A549 (cell line): ENCODE results near the gene PAM. TPM values are rescaled to one million over a fixed set of nuclear protein-coding genes. Genes with fewer than 3 reads are reported as not detected.

Experiments used
- ATAC-seq, 2 experiments: fragments of 200-7000 bp in 1 of 2; fragments of >200 bp in 1 of 2; cut with Nextera tagmentation in 1 of 2; cut with Tn5 transposase in 1 of 2; 3 replicates each; pipeline versions ENCODE4 v1.8.0 to v1.9.1; 2018 to 2020; ENCODE audit warnings: mild to moderate bottlenecking in 1 of 2, moderate library complexity in 1 of 2
- CTCF ChIA-PET: fragments of 300-600 bp; sonication (Branson Sonifier 250); formaldehyde crosslinking; extraction: SDS; loops from one replicate; lab custom pipeline; 2021; ENCODE audit warnings: antibody characterized with exemption, inconsistent platforms; lab: Yijun Ruan, JAX
- POLR2A ChIA-PET: fragments of 350-600 bp; formaldehyde crosslinking; extraction: SDS; loops from one replicate; lab custom pipeline; 2021; ENCODE audit warnings: antibody characterized with exemption, inconsistent platforms; lab: Yijun Ruan, JAX
- DNase-seq, 2 experiments: peaks; one replicate each; pipeline versions ENCODE4 v3.0.0 to v3.0.0-alpha.2; 2011 to 2016; ENCODE audit warnings: low read depth in 1 of 2, low spot score in 1 of 2
- FAIRE-seq: peaks from 2 replicates; lab custom pipeline; 2011; peaks lifted over from hg19 to GRCh38; lab: Jason Lieb, UNC
- H3K27ac ChIP-seq, 2 experiments: fragments of >200 bp; sonication (Bioruptor Twin); formaldehyde crosslinking; 3 replicates each; pipeline ENCODE4 v1.5.1; 2016 to 2017
- H3K4me1 ChIP-seq: fragments of >200 bp; sonication (Bioruptor Twin); formaldehyde crosslinking; 3 replicates; pipeline ENCODE4 v1.6.1; 2016
- H3K4me2 ChIP-seq: fragments of >200 bp; sonication (Bioruptor Twin); formaldehyde crosslinking; 3 replicates; pipeline ENCODE4 v1.6.1; 2016
- H3K4me3 ChIP-seq: fragments of >200 bp; sonication (Bioruptor Twin); formaldehyde crosslinking; 3 replicates; pipeline ENCODE4 v1.5.1; 2016
- H3K9me3 ChIP-seq: fragments of >200 bp; sonication (Bioruptor Twin); formaldehyde crosslinking; 3 replicates; pipeline ENCODE4 v1.6.1; 2016
- CBX8 ChIP-seq: fragments of 200-600 bp; sonication (generic); IDR thresholded peaks from 2 replicates; pipeline ENCODE4 v1.6.1; 2016
- CHD2 ChIP-seq: fragments of 150-350 bp; IDR thresholded peaks from 2 replicates; pipeline ENCODE4 v1.6.1; 2014; ENCODE audit warnings: low read length; ENCODE audit not compliant: partially characterized antibody
- CHD4 ChIP-seq: fragments of 200-600 bp; sonication (generic); IDR thresholded peaks from 2 replicates; pipeline ENCODE4 v1.6.1; 2016; ENCODE audit warnings: antibody characterized with exemption, mild to moderate bottlenecking, borderline replicate concordance
- EHF ChIP-seq: fragments of 250-450 bp; sonication (Bioruptor Pico); IDR thresholded peaks from 2 replicates; pipeline ENCODE4 v1.5.0; 2020; ENCODE audit warnings: mild to moderate bottlenecking
- ELK1 ChIP-seq: fragments of 150-350 bp; IDR thresholded peaks from 2 replicates; pipeline ENCODE4 v1.6.1; 2014; ENCODE audit warnings: low read depth, mild to moderate bottlenecking, low read length
- EP300 ChIP-seq, 2 experiments: fragments of >200 bp; sonication (Bioruptor Twin); formaldehyde crosslinking; IDR thresholded peaks; 2 replicates in 1 of 2; 3 replicates in 1 of 2; pipeline ENCODE4 v1.6.1; 2016 to 2017
- ESRRA ChIP-seq: fragments of 150-350 bp; IDR thresholded peaks from 2 replicates; pipeline ENCODE4 v1.6.1; 2014; ENCODE audit warnings: mild to moderate bottlenecking, low read length, borderline replicate concordance
- GATA3 ChIP-seq: IDR thresholded peaks from 2 replicates; pipeline ENCODE4 v1.6.1; 2012; ENCODE audit warnings: borderline replicate concordance
- HDAC2 ChIP-seq: fragments of 200-600 bp; sonication (generic); IDR thresholded peaks from 2 replicates; pipeline ENCODE4 v1.6.1; 2016
- JUNB ChIP-seq: fragments of >200 bp; sonication (Bioruptor Twin); formaldehyde crosslinking; IDR thresholded peaks from 2 replicates; pipeline ENCODE4 v1.6.1; 2016
- KDM1A ChIP-seq: fragments of 200-600 bp; sonication (generic); IDR thresholded peaks from 2 replicates; pipeline ENCODE4 v1.6.1; 2016; ENCODE audit warnings: low read depth, mild to moderate bottlenecking
- MAZ ChIP-seq: fragments of 150-350 bp; IDR thresholded peaks from 2 replicates; pipeline ENCODE4 v1.6.1; 2014; ENCODE audit warnings: antibody characterized with exemption, low read depth, low read length, borderline replicate concordance
- MYC ChIP-seq: IDR thresholded peaks from 2 replicates; pipeline ENCODE4 v1.6.1; 2012; ENCODE audit warnings: mild to moderate bottlenecking, inconsistent platforms, low read length, improper control_type of control experiment, borderline replicate concordance
- NFE2L2 ChIP-seq: fragments of 150-350 bp; conservative IDR thresholded peaks from 2 replicates; pipeline ENCODE4 v1.6.1; 2014; ENCODE audit warnings: low read length
- NPAS2 ChIP-seq: fragments of 250-450 bp; sonication (Bioruptor Pico); IDR thresholded peaks from 2 replicates; pipeline ENCODE4 v1.8.0; 2022; ENCODE audit warnings: mild to moderate bottlenecking, moderate library complexity, borderline replicate concordance
- POLR2A ChIP-seq: IDR thresholded peaks from 2 replicates; pipeline ENCODE4 v1.6.1; 2012; ENCODE audit warnings: mild to moderate bottlenecking, low read length
- POLR2AphosphoS2 ChIP-seq: conservative IDR thresholded peaks from 2 replicates; pipeline ENCODE4 v1.6.1; 2012; ENCODE audit warnings: low read length, improper control_type of control experiment, inconsistent platforms
- RCOR1 ChIP-seq: fragments of 150-350 bp; IDR thresholded peaks from 2 replicates; pipeline ENCODE4 v1.6.1; 2014; ENCODE audit warnings: antibody characterized with exemption, low read length, low read depth
- RNF2 ChIP-seq: fragments of 200-600 bp; sonication (generic); IDR thresholded peaks from 2 replicates; pipeline ENCODE4 v1.6.1; 2016; ENCODE audit warnings: low read depth, mild to moderate bottlenecking, antibody characterized with exemption, moderate library complexity, borderline replicate concordance
- SREBF2 ChIP-seq: fragments of 450-650 bp; IDR thresholded peaks from 2 replicates; pipeline ENCODE4 v1.6.1; 2014; ENCODE audit warnings: mild to moderate bottlenecking, moderate library complexity
- ZNF302 ChIP-seq: fragments of 250-450 bp; sonication (Bioruptor Pico); IDR thresholded peaks from 2 replicates; pipeline ENCODE4 v1.9.0; 2021; ENCODE audit warnings: inconsistent platforms, mild to moderate bottlenecking, moderate library complexity
- ZSCAN20 ChIP-seq: fragments of 250-450 bp; sonication (Bioruptor Pico); IDR thresholded peaks from 2 replicates; pipeline ENCODE4 v1.8.0; 2022; ENCODE audit warnings: mild to moderate bottlenecking, moderate library complexity
- WGBS: methylation state at CpG from one replicate; pipeline ENCODE4 v1.1.6; 2017; ENCODE audit errors: missing lambda C conversion rate; 5-methylcytosine and 5-hydroxymethylcytosine counted together
- polyA plus RNA-seq, 4 experiments: library from polyadenylated mRNA; depleted of rRNA in 3 of 4; stranded (reverse); fragments of >200 nt; fragmentation: RNase III in 1 of 4; extraction: RNeasy Plus Mini Kit Qiagen cat#74134 plus additional on column Dnase treatment in 1 of 4; gene quantifications; 2 replicates in 3 of 4; 3 replicates in 1 of 4; pipeline ENCODE4 v1.2.3, GENCODE V29; 2011 to 2017
- TF ChIP-seq, protein P1 (sequence below): fragments of >200 bp; sonication (Bioruptor Twin); formaldehyde crosslinking; IDR thresholded peaks from 3 replicates; pipeline ENCODE4 v1.5.1; 2016
- TF ChIP-seq, protein P2 (sequence below): IDR thresholded peaks from 2 replicates; pipeline ENCODE4 v1.6.1; 2012; ENCODE audit warnings: low read depth, borderline replicate concordance
- TF ChIP-seq, protein P3 (sequence below): fragments of >200 bp; sonication (Bioruptor Twin); formaldehyde crosslinking; IDR thresholded peaks from 2 replicates; pipeline ENCODE4 v1.6.1; 2016

PAM gene
- polyA plus RNA-seq, 2 of the 4 experiments (the other 2 are of a cell fraction): 21.5 to 25.1 TPM

DNA sequence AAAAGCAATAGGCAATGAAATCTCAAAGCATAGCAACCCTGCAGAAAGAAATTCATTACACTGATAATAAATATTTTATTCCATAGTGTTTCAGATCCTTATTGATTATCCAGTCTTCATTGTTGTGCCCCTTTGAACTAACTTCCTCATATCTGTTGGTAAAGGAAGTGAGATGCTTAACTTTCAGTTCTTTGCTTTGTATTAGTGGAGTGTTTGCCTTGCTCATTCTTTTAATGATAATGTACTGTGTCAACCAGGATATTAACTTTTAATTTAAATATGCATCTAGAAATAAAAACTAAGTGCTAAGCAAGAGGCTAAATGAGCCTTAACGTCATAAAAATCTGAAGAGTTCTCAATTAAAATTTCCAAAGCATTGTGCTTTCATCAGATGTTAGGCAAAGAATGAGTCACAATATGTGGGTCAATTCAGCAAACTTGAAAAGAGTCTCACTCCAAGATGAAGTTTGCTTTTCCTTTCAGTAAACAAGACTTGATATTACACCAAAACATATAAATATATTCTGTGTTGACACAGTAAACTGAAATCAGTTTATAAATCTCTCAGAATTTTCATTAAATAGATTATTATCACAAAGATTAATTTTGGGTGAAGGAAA is 258.9 kb downstream of the PAM start:
- no peak overlapping the region for H3K27ac ChIP-seq
- DNase-seq (no peak), ATAC-seq (no peak), FAIRE-seq (no peak)
- no peak overlapping the region for H3K4me3 ChIP-seq
- no peak for TF ChIP-seq GATA3
- TF ChIP-seq RCOR1: no peak
- H3K9me3 ChIP-seq: 0 out of 3 replicates have a peak, but pooled peaks cover 4% of the 10 kb centered on the region
- CTCF ChIA-PET: interaction anchor here (1.0 kb wide), 1 partner anchor 17 kb away, joined by 3 read pairs; no protein-coding TSS in a partner anchor
- 0 out of 3 replicates have a peak overlapping the region, but pooled peaks have one; percentile 12 for H3K4me2 ChIP-seq
- POLR2A ChIA-PET: no interaction called here
- WGBS: 0% methylated on average over 1 of the region's 1 CpG
- no peaks in the 10 kb centered on the region for H3K4me1 ChIP-seq

DNA sequence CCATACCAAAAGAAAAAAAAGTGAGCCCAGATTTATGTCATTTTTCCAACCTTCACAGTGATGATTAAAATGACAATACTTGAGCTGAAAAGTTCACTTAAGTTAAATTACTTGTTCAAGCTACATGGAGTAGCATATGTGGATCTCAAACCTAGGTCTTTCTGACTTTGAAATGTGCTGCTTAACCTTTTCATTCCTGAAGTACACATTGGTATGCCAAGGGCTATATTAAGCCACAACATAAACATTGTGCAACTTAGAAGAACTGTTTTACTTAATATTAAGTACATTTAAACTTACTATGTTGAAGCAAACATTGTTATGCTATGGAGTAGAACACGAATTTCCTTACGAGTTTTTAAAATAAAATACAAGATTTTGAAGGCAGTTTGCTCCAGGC is 259.9 kb downstream of the PAM start:
- no peak overlapping the region for H3K27ac ChIP-seq
- H3K4me1 ChIP-seq: no peaks in the 10 kb centered on the region
- FAIRE-seq (no peak), DNase-seq (no peak), ATAC-seq (no peak)
- ChIA-PET POLR2A (no interaction called here), CTCF (interaction anchor here (1.0 kb wide), 1 partner anchor 16 kb away, joined by 3 read pairs; no protein-coding TSS in a partner anchor)
- 19% methylated on average over 2 of the region's 2 CpGs for WGBS
- TF ChIP-seq ESRRA: no peak
- H3K9me3 ChIP-seq: 0 out of 3 replicates have a peak, but pooled peaks cover 4% of the 10 kb centered on the region
- H3K4me2 ChIP-seq: no peak overlapping the region
- H3K4me3 ChIP-seq: no peak overlapping the region

GRCh38 chr5:103016167-103016566 is 261.1 kb downstream of the PAM start:
- Histone ChIP-seq H3K27ac (no peak overlapping the region), H3K4me3 (no peak overlapping the region), H3K4me1 (no peaks in the 10 kb centered on the region), H3K4me2 (no peak overlapping the region), H3K9me3 (0 out of 3 replicates have a peak, but pooled peaks cover 4% of the 10 kb centered on the region)
- WGBS: 72% methylated on average over 2 of the region's 2 CpGs
- DNase-seq (no peak), FAIRE-seq (no peak), ATAC-seq (no peak)
- CTCF ChIA-PET: no interaction called here
- TF ChIP-seq NPAS2 (CRISPR knock-in tag): no peak
- TF ChIP-seq, protein P1, sequence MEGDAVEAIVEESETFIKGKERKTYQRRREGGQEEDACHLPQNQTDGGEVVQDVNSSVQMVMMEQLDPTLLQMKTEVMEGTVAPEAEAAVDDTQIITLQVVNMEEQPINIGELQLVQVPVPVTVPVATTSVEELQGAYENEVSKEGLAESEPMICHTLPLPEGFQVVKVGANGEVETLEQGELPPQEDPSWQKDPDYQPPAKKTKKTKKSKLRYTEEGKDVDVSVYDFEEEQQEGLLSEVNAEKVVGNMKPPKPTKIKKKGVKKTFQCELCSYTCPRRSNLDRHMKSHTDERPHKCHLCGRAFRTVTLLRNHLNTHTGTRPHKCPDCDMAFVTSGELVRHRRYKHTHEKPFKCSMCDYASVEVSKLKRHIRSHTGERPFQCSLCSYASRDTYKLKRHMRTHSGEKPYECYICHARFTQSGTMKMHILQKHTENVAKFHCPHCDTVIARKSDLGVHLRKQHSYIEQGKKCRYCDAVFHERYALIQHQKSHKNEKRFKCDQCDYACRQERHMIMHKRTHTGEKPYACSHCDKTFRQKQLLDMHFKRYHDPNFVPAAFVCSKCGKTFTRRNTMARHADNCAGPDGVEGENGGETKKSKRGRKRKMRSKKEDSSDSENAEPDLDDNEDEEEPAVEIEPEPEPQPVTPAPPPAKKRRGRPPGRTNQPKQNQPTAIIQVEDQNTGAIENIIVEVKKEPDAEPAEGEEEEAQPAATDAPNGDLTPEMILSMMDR: no peak
- TF ChIP-seq KDM1A: no peak
- TF ChIP-seq CHD4: no peak
- no peak for TF ChIP-seq MYC
- no peak for TF ChIP-seq RCOR1
- no peak for TF ChIP-seq CHD2
- no peak for TF ChIP-seq ESRRA
- TF ChIP-seq HDAC2: no peak
- no peak for TF ChIP-seq MAZ
- TF ChIP-seq JUNB: no peak
- TF ChIP-seq POLR2A: no peak
- TF ChIP-seq CBX8: no peak
- POLR2A ChIA-PET: no interaction called here

DNA sequence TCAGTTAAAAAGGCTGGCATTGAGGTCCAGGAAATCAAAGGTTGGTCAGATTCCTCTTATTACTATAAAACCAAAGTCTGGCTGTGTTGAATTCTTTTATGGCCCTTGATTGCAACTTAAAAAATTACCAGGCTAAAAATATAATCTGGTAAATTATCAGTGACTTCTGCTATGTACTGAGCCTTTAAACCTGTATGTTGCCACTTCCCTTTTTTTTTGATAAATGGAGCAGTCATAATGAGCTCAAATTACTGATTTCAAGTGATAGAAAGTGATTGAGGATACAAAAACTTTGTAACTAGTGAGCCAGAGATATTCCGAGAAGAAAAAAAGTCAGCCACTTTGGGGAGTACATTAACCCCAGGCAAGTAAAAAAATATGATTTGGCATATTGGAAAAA is 264.7 kb downstream of the PAM start:
- FAIRE-seq (no peak), ATAC-seq (no peak), DNase-seq (no peak)
- no peak overlapping the region for H3K4me2 ChIP-seq
- no peak overlapping the region for H3K4me3 ChIP-seq
- 77% methylated on average over 1 of the region's 1 CpG for WGBS
- ChIA-PET POLR2A (no interaction called here), CTCF (interaction anchor here (0.7 to 1.6 kb wide), 2 partner anchors 12 to 70 kb away, joined by 3 to 5 read pairs; no protein-coding TSS in a partner anchor)
- TF ChIP-seq NFE2L2 (no peak), ZSCAN20 (no peak), SREBF2 (no peak), MAZ (no peak), CHD4 (no peak), HDAC2 (no peak), ZNF302 (CRISPR knock-in tag) (no peak), RNF2 (no peak), POLR2AphosphoS2 (no peak), EHF (CRISPR knock-in tag) (no peak), EP300 (IDR thresholded peaks at IDR 0.05) (no peak), ELK1 (no peak), CBX8 (no peak)
- TF ChIP-seq, protein P2, sequence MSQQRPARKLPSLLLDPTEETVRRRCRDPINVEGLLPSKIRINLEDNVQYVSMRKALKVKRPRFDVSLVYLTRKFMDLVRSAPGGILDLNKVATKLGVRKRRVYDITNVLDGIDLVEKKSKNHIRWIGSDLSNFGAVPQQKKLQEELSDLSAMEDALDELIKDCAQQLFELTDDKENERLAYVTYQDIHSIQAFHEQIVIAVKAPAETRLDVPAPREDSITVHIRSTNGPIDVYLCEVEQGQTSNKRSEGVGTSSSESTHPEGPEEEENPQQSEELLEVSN: no peak
- TF ChIP-seq, protein P3, sequence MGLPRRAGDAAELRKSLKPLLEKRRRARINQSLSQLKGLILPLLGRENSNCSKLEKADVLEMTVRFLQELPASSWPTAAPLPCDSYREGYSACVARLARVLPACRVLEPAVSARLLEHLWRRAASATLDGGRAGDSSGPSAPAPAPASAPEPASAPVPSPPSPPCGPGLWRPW: no peak
- H3K9me3 ChIP-seq: no peaks in the 10 kb centered on the region
- no peaks in the 10 kb centered on the region for H3K4me1 ChIP-seq
- no peak overlapping the region for H3K27ac ChIP-seq
